Stimulated activated naive CD8-positive, alpha-beta T cell treated with anti-CD3 and anti-CD28 coated beads, Interleukin-15, amount 100 ng/mL, for 72 hours (primary cell): ENCODE results near the gene RPGRIP1.
"Not testable (repeated sequence)": the region's sequence is repeated elsewhere in the genome, so short reads cannot be mapped to it uniquely, and the experiment has no call there.

Experiments used
- ATAC-seq: fragments of 150-1000 bp; cut with Tn5 transposase; 2 replicates; pipeline ENCODE4 v1.10.0; 2021; ENCODE audit warnings: mild to moderate bottlenecking, moderate library complexity
- DNase-seq, 2 donors: peaks; one replicate each; pipeline ENCODE4 v3.0.0; 2021 to 2022
- H3K27ac Mint-ChIP-seq, 2 donors: one replicate each; pipeline ENCODE4 v1.8.0; 2022; ENCODE audit warnings: mild to moderate bottlenecking in 2 of 2, mixed read lengths in 2 of 2, moderate library complexity in 2 of 2
- H3K27me3 Mint-ChIP-seq: one replicate; pipeline ENCODE4 v1.8.0; 2022; ENCODE audit warnings: mixed read lengths
- H3K4me1 Mint-ChIP-seq: one replicate; pipeline ENCODE4 v1.8.0; 2022; ENCODE audit warnings: mild to moderate bottlenecking, mixed read lengths
- H3K4me3 Mint-ChIP-seq, 2 donors: one replicate each; pipeline ENCODE4 v1.8.0; 2022; ENCODE audit warnings: mild to moderate bottlenecking in 2 of 2, mixed read lengths in 2 of 2, moderate library complexity in 1 of 2
- H3K9me3 Mint-ChIP-seq, 2 donors: one replicate each; pipeline ENCODE4 v1.8.0; 2022; ENCODE audit warnings: mixed read lengths in 2 of 2

The RPGRIP1 gene

GRCh38 chr14:21268617-21269251 is 11.1 kb upstream of the RPGRIP1 start:
- peak overlapping the region; percentile 100 for H3K27ac Mint-ChIP-seq
- ATAC-seq (no peak), DNase-seq (peak in 1 of 2 donors; percentile 35)
- H3K9me3 Mint-ChIP-seq: no peaks in the 10 kb centered on the region
- H3K4me1 Mint-ChIP-seq: peaks cover 54% of the 10 kb centered on the region
- peak overlapping the region; percentile 100 for H3K4me3 Mint-ChIP-seq
- H3K27me3 Mint-ChIP-seq: no peaks in the 10 kb centered on the region

- H3K27ac Mint-ChIP-seq: peak within 1 kb of the TSS; percentile 100
- H3K4me3 Mint-ChIP-seq: peak within 1 kb of the TSS; percentile 100
- peaks cover 47% of the 10 kb centered on the region for H3K4me1 Mint-ChIP-seq
- no peaks in the 10 kb centered on the region for H3K27me3 Mint-ChIP-seq
- peak; percentile 94 for ATAC-seq
- no peaks in the 10 kb centered on the region for H3K9me3 Mint-ChIP-seq
- peak; percentile 100 for DNase-seq
Measured at GRCh38 chr14:21269252-21270046, 10.4 kb upstream of the RPGRIP1 start, which contains the start of gene HNRNPC. TSS of gene HNRNPC (minus strand) at chr14:21269442. CDS start at chr14:21234193, 35,249 bp downstream.

GRCh38 chr14:21272661-21273060 is 7.2 kb upstream of the RPGRIP1 start:
- not testable (repeated sequence) for H3K4me3 Mint-ChIP-seq, ATAC-seq, H3K27me3 Mint-ChIP-seq, DNase-seq, H3K9me3 Mint-ChIP-seq
- Mint-ChIP-seq H3K4me1 (peaks cover 16% of the 10 kb centered on the region), H3K27ac (peak overlapping the region in 1 of 2 donors; percentile 85)

- H3K4me3 Mint-ChIP-seq: no peak overlapping the region
- no peak for ATAC-seq
- no peak for DNase-seq
- no peaks in the 10 kb centered on the region for H3K9me3 Mint-ChIP-seq
- peaks cover 1% of the 10 kb centered on the region for H3K4me1 Mint-ChIP-seq
- no peak overlapping the region for H3K27ac Mint-ChIP-seq
- no peaks in the 10 kb centered on the region for H3K27me3 Mint-ChIP-seq
Measured at GRCh38 chr14:21275261-21275858, 4.5 kb upstream of the RPGRIP1 start.

GRCh38 chr14:21278632-21279031 is 1.3 kb upstream of the RPGRIP1 start:
- Mint-ChIP-seq H3K9me3 (no peaks in the 10 kb centered on the region), H3K4me3 (no peak overlapping the region), H3K27me3 (no peaks in the 10 kb centered on the region), H3K27ac (no peak overlapping the region), H3K4me1 (no peaks in the 10 kb centered on the region)
- ATAC-seq: no peak
- no peak for DNase-seq

GRCh38 chr14:21281917-21282316 is 2.0 kb downstream of the RPGRIP1 start:
- ATAC-seq, DNase-seq, H3K27me3 Mint-ChIP-seq: not testable (repeated sequence)

GRCh38 chr14:21286516-21286915 is 6.6 kb downstream of the RPGRIP1 start:
- ATAC-seq, H3K4me3 Mint-ChIP-seq, H3K27me3 Mint-ChIP-seq, H3K9me3 Mint-ChIP-seq, DNase-seq, H3K4me1 Mint-ChIP-seq: not testable (repeated sequence)
- H3K27ac Mint-ChIP-seq: peak overlapping the region in 1 of 2 donors; percentile 31

More at GRCh38 chr14:21281917-21282316, 2.0 kb downstream of the RPGRIP1 start:
- H3K4me1 Mint-ChIP-seq, H3K9me3 Mint-ChIP-seq, H3K27ac Mint-ChIP-seq, H3K4me3 Mint-ChIP-seq: not testable (repeated sequence)

- Mint-ChIP-seq H3K27me3 (no peaks in the 10 kb centered on the region), H3K4me3 (no peak overlapping the region), H3K4me1 (no peaks in the 10 kb centered on the region), H3K27ac (no peak overlapping the region), H3K9me3 (no peaks in the 10 kb centered on the region)
- ATAC-seq (no peak), DNase-seq (no peak)
Measured at GRCh38 chr14:21287168-21287567, 7.3 kb downstream of the RPGRIP1 start.

GRCh38 chr14:21294026-21294425 is 14.1 kb downstream of the RPGRIP1 start:
- not testable (repeated sequence) for H3K4me3 Mint-ChIP-seq, H3K9me3 Mint-ChIP-seq, DNase-seq, H3K27ac Mint-ChIP-seq, H3K4me1 Mint-ChIP-seq, ATAC-seq
- H3K27me3 Mint-ChIP-seq: peaks cover 10% of the 10 kb centered on the region

GRCh38 chr14:21298358-21298757 is 18.5 kb downstream of the RPGRIP1 start:
- DNase-seq (no peak), ATAC-seq (no peak)
- Mint-ChIP-seq H3K27me3 (peaks cover 29% of the 10 kb centered on the region), H3K4me3 (no peak overlapping the region), H3K27ac (no peak overlapping the region), H3K4me1 (peaks cover 9% of the 10 kb centered on the region), H3K9me3 (no peaks in the 10 kb centered on the region)

- Mint-ChIP-seq H3K9me3 (no peaks in the 10 kb centered on the region), H3K27me3 (peaks cover 29% of the 10 kb centered on the region), H3K4me3 (no peak overlapping the region), H3K4me1 (peaks cover 9% of the 10 kb centered on the region), H3K27ac (no peak overlapping the region)
- DNase-seq: no peak
- no peak for ATAC-seq
Measured at GRCh38 chr14:21299562-21300130, 19.8 kb downstream of the RPGRIP1 start.

GRCh38 chr14:21300892-21301291 is 21.0 kb downstream of the RPGRIP1 start:
- H3K4me3 Mint-ChIP-seq: peak overlapping the region; percentile 60 to 70
- no peak overlapping the region for H3K27ac Mint-ChIP-seq
- peaks cover 9% of the 10 kb centered on the region for H3K4me1 Mint-ChIP-seq
- peaks cover 29% of the 10 kb centered on the region for H3K27me3 Mint-ChIP-seq
- peak; percentile 20 to 29 for DNase-seq
- peak; percentile 66 for ATAC-seq
- H3K9me3 Mint-ChIP-seq: no peaks in the 10 kb centered on the region

GRCh38 chr14:21302013-21302835 is 22.3 kb downstream of the RPGRIP1 start:
- Mint-ChIP-seq H3K4me3 (peak overlapping the region in 1 of 2 donors; percentile 15), H3K9me3 (no peaks in the 10 kb centered on the region), H3K4me1 (peaks cover 10% of the 10 kb centered on the region), H3K27me3 (peaks cover 29% of the 10 kb centered on the region), H3K27ac (no peak overlapping the region)
- ATAC-seq (no peak), DNase-seq (no peak)

GRCh38 chr14:21302836-21303140 is 22.9 kb downstream of the RPGRIP1 start:
- H3K9me3 Mint-ChIP-seq, ATAC-seq, H3K27ac Mint-ChIP-seq, H3K4me3 Mint-ChIP-seq, DNase-seq: not testable (repeated sequence)
- Mint-ChIP-seq H3K27me3 (peaks cover 25% of the 10 kb centered on the region), H3K4me1 (peaks cover 16% of the 10 kb centered on the region)

GRCh38 chr14:21307637-21308036 is 27.8 kb downstream of the RPGRIP1 start:
- no peak for DNase-seq
- H3K4me3 Mint-ChIP-seq: no peak overlapping the region
- H3K9me3 Mint-ChIP-seq: no peaks in the 10 kb centered on the region
- no peak overlapping the region for H3K27ac Mint-ChIP-seq
- ATAC-seq: no peak
- H3K27me3 Mint-ChIP-seq: no peaks in the 10 kb centered on the region
- H3K4me1 Mint-ChIP-seq: peaks cover 26% of the 10 kb centered on the region
